Testis (tissue), 5 donors: ENCODE data around the gene GID8. TPM values are rescaled to one million over a fixed set of nuclear protein-coding genes. Genes with fewer than 3 reads are reported as not detected.

Experiments
- DNase-seq: peaks from one replicate; pipeline ENCODE4 v3.0.0-alpha.2; 2019
- H3K27ac ChIP-seq, 2 donors: fragments of 200-600 bp; sonication (generic); one replicate each; pipeline ENCODE4 v1.5.1; 2019
- H3K27me3 ChIP-seq: fragments of 200-600 bp; sonication (generic); one replicate; pipeline ENCODE4 v1.5.1; 2019
- H3K36me3 ChIP-seq: fragments of 200-600 bp; sonication (generic); one replicate; pipeline ENCODE4 v1.5.1; 2017; ENCODE audit warnings: low read depth; ENCODE audit errors: missing control alignments
- H3K4me1 ChIP-seq: fragments of 200-600 bp; sonication (generic); one replicate; pipeline ENCODE4 v1.5.1; 2019
- H3K4me3 ChIP-seq, 2 donors: fragments of 200-600 bp; sonication (generic); one replicate each; pipeline ENCODE4 v1.5.1; 2017 to 2019
- H3K9me3 ChIP-seq: fragments of 200-600 bp; sonication (generic); one replicate; pipeline ENCODE4 v1.5.1; 2017
- POLR2A ChIP-seq: fragments of 450-650 bp; IDR thresholded peaks from one replicate; pipeline ENCODE4 v1.6.1; 2017; ENCODE audit warnings: antibody characterized with exemption, mild to moderate bottlenecking, moderate library complexity
- WGBS, 2 donors: methylation state at CpG; one replicate each; pipeline ENCODE4 v1.1.5; 2018; 5-methylcytosine and 5-hydroxymethylcytosine counted together
- intact Hi-C: fragments of 100-400 bp; cut with DNase I; formaldehyde crosslinking; loops from one replicate; pipeline ENCODE4 v1.15.1; 2023; ENCODE audit warnings: low total_unique reads
- long read RNA-seq, 2 donors: transcript quantifications; one replicate each; lab custom pipeline, GENCODE V29; 2026
- polyA plus RNA-seq: library from polyadenylated mRNA; stranded (reverse); fragments of 350-450 nt; fragmentation: Illumina TruSeq; extraction: RNeasy Lipid Tissue Mini Kit (QIAGEN cat#74804); gene quantifications from one replicate; pipeline ENCODE4 v1.2.3, GENCODE V29; 2014; ENCODE audit warnings: low read depth, low replicate concordance; ENCODE audit not compliant: insufficient read depth
- total RNA-seq, 2 donors: library from RNA; depleted of rRNA; stranded (reverse); fragments of >200 nt; gene quantifications; one replicate each; pipeline ENCODE4 v1.2.3, GENCODE V29; 2016
- TF ChIP-seq, protein P1 (sequence below), 3 experiments: fragments of 450-650 bp in 2 of 3; fragments of 200-600 bp in 1 of 3; sonication (generic) in 1 of 3; IDR thresholded peaks; one replicate each; pipeline ENCODE4 v1.5.1; 2016 to 2019; ENCODE audit warnings: antibody characterized with exemption in 3 of 3, mild to moderate bottlenecking in 2 of 3, moderate library complexity in 1 of 3

The GID8 gene
- 10 to 100 TPM; 41.9 to 42.6 TPM for total RNA-seq
- 27.3 TPM for polyA plus RNA-seq
- long read RNA-seq, donor 1, full-length matches to known transcripts: 32 of 79 reads
- long read RNA-seq, donor 1, partial matches to known transcripts: 47 of 79 reads
- long read RNA-seq, donor 1, other reads (novel, unspliced or antisense): 0 of 79 reads
- long read RNA-seq, donor 2, full-length matches to known transcripts: 13 of 44 reads
- long read RNA-seq, donor 2, partial matches to known transcripts: 31 of 44 reads
- long read RNA-seq, donor 2, other reads (novel, unspliced or antisense): 0 of 44 reads

DNA sequence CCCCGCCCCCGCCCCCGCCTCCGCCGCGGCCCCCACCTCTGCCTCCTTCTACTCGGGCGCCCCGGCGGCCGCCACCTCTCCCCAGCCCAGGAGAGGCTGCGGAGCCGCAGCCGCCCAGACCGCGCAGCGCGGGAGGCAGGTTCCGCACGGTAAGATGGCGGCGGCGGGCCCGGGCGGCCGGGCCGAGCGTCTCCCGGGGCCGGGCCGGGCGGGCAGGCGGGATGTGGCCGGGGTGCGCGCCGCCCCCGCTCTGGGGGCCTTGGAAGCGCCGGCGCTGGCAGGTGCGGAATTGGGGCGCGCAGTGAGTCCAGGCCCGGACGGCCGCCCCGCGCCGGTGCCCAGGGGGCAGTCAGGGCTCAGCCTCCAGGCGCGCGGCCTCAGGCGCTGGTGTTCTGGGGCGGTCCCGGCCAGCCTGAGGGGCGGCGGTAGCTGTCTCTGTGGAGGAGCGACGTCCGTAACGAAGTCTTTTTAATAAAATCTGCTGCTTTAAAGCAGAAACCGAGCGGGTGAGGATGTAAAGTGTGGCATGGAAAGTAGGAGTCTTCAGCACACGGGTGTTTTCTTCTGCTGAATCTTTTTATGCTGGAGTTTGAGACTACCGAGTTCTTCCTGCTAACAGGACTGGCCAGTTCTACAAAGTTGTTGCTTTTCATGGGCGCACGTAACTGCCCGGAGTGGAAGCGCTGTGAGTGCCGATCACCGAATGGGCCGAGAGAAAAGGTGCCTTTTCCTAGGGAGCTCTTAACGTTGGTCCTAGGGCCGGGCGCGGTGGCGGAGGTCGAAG lies at the start of gene GID8:
TSS of gene GID8 (plus strand) at position 43 of the 784 bp plus-strand sequence. CDS start 3,356 bp downstream, outside the sequence.
- DNase-seq: peak; percentile 46
- H3K4me1 ChIP-seq: peaks cover 30% of the 10 kb centered on the region
- intact Hi-C loops: no loop called here
- H3K4me3 ChIP-seq: peak within 1 kb of the TSS; percentile 94 to 95
- no peaks in the 10 kb centered on the region for H3K9me3 ChIP-seq
- H3K27ac ChIP-seq: peak within 1 kb of the TSS; percentile 92 to 94
- WGBS, 2 donors: 0% methylated on average over 18 to 64 of the region's 79 CpGs
- H3K27me3 ChIP-seq: no peaks in the 10 kb centered on the region
- TF ChIP-seq, protein P1, sequence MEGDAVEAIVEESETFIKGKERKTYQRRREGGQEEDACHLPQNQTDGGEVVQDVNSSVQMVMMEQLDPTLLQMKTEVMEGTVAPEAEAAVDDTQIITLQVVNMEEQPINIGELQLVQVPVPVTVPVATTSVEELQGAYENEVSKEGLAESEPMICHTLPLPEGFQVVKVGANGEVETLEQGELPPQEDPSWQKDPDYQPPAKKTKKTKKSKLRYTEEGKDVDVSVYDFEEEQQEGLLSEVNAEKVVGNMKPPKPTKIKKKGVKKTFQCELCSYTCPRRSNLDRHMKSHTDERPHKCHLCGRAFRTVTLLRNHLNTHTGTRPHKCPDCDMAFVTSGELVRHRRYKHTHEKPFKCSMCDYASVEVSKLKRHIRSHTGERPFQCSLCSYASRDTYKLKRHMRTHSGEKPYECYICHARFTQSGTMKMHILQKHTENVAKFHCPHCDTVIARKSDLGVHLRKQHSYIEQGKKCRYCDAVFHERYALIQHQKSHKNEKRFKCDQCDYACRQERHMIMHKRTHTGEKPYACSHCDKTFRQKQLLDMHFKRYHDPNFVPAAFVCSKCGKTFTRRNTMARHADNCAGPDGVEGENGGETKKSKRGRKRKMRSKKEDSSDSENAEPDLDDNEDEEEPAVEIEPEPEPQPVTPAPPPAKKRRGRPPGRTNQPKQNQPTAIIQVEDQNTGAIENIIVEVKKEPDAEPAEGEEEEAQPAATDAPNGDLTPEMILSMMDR (IDR thresholded peaks at IDR 0.05): no peak
- no peak for TF ChIP-seq POLR2A
- H3K36me3 ChIP-seq: no peaks in the 10 kb centered on the region

GRCh38 chr20:62888406-62888805 lies 49.5 kb upstream of the GID8 start:
- Histone ChIP-seq H3K27ac (no peak overlapping the region), H3K4me1 (no peaks in the 10 kb centered on the region), H3K9me3 (no peaks in the 10 kb centered on the region), H3K4me3 (no peak overlapping the region), H3K27me3 (no peaks in the 10 kb centered on the region), H3K36me3 (no peaks in the 10 kb centered on the region)
- intact Hi-C loops: no loop called here
- 94% methylated on average over 14 to 16 of the region's 16 CpGs for WGBS, 2 donors
- TF ChIP-seq, protein P1 (IDR thresholded peaks at IDR 0.05): no peak
- TF ChIP-seq POLR2A: no peak
- no peak for DNase-seq

DNA sequence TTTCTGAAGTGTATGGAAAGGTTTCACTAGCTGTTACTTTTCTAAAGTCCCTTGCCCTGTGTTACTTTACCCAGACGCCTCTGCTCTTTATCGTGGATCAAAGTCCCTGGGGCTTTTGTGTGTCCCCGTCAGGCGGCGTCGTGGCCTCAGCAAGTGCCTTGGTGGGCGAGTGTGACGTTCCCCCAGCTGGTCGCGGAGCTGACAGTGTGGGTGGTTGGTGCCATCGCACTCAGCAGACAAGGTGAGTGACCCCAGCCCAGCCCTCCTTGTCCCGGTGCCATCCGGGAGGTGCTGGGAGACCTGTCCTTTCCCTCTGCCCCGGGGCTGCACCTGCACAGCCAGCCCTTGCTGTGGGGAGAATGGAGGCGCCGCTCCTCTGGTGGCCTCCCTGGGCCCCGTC lies 49.0 kb upstream of the GID8 start:
- Histone ChIP-seq H3K27me3 (no peaks in the 10 kb centered on the region), H3K4me3 (no peak overlapping the region), H3K4me1 (no peaks in the 10 kb centered on the region), H3K36me3 (peaks cover 3% of the 10 kb centered on the region), H3K27ac (no peak overlapping the region), H3K9me3 (no peaks in the 10 kb centered on the region)
- no peak for DNase-seq
- no peak for TF ChIP-seq POLR2A
- TF ChIP-seq, protein P1 (IDR thresholded peaks at IDR 0.05): no peak
- intact Hi-C loops: no loop called here
- 86 to 97% methylated on average over 14 to 17 of the region's 17 CpGs for WGBS, 2 donors

GRCh38 chr20:62889411-62889810 lies 48.5 kb upstream of the GID8 start:
- Histone ChIP-seq H3K4me1 (no peaks in the 10 kb centered on the region), H3K27ac (no peak overlapping the region), H3K36me3 (peaks cover 4% of the 10 kb centered on the region), H3K9me3 (no peaks in the 10 kb centered on the region), H3K27me3 (no peaks in the 10 kb centered on the region), H3K4me3 (no peak overlapping the region)
- intact Hi-C loops: no loop called here
- no peak for DNase-seq
- WGBS, 2 donors: 89 to 91% methylated on average over 8 of the region's 8 CpGs
- TF ChIP-seq, protein P1 (IDR thresholded peaks at IDR 0.05): no peak
- TF ChIP-seq POLR2A: no peak
